ENCODE results near the gene DNM3. TPM values are rescaled to one million over a fixed set of nuclear protein-coding genes. Genes with fewer than 3 reads are reported as not detected.

Gene DNM3
- polyA plus RNA-seq, 1 of the 3 experiments (the other 2 are of a cell fraction) = 0.43 TPM

DNA sequence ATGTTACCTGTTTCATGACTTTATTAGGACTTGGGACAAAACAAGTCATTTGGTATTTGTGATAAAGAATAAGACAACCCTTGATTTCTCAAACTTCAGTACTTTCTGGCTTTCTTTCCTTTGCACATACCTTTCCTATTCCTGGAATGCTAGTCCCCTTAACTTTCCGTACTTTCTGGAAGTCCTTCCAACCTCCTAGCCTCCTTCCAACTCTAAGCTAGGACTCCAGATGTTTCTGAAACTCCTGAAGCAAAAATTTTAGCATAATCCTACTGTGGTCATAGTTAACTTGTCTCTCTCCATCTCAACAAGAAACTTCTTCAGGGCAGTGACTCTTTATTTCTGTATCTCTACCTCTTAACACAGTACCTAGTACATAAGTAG, 559.4 kb downstream of the DNM3 start:
- Histone ChIP-seq H4K20me1 (ENCODE audit: insufficient read depth) (no peaks in the 10 kb centered on the region), H3K9ac (no peak overlapping the region), H3K4me1 (ENCODE audit: control insufficient read depth in 1 of 2, insufficient read depth in 2 of 2, low read depth in 1 of 2, low read length in 1 of 2) (peaks cover 8 to 26% of the 10 kb centered on the region in 2 experiments), H3K4me2 (no peak overlapping the region), H3K27ac (ENCODE audit: low read depth in 2 of 2, low read length in 1 of 2) (no peak overlapping the region; a peak in 1 of 4 replicates), H2AFZ (ENCODE audit: low read depth) (no peak overlapping the region), H3K9me2 (no peaks in the 10 kb centered on the region), H3K36me3 (replicated peaks in 1 of 2; ENCODE audit: control insufficient read depth in 1 of 2, insufficient read depth in 2 of 2, low read length in 1 of 2) (peaks cover 0 to 5% of the 10 kb centered on the region in 2 experiments), H3K79me2 (ENCODE audit: insufficient read depth) (no peaks in the 10 kb centered on the region; the same call in 1 of the 2 replicates), H3K4me3 (ENCODE audit: low read depth in 2 of 2, low read length in 1 of 2) (no peak overlapping the region), H3F3A (replicated peaks; ENCODE audit: insufficient read depth) (peaks cover 19% of the 10 kb centered on the region), H3K9me3 (no peaks in the 10 kb centered on the region), H3K27me3 (ENCODE audit: insufficient read depth) (no peaks in the 10 kb centered on the region)
- TF ChIP-seq, protein P1, sequence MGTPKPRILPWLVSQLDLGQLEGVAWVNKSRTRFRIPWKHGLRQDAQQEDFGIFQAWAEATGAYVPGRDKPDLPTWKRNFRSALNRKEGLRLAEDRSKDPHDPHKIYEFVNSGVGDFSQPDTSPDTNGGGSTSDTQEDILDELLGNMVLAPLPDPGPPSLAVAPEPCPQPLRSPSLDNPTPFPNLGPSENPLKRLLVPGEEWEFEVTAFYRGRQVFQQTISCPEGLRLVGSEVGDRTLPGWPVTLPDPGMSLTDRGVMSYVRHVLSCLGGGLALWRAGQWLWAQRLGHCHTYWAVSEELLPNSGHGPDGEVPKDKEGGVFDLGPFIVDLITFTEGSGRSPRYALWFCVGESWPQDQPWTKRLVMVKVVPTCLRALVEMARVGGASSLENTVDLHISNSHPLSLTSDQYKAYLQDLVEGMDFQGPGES (IDR thresholded peaks at IDR 0.05; ENCODE audit: low read depth, low read length) = no peak
- no peak for TF ChIP-seq FOSL2 (IDR thresholded peaks at IDR 0.05; ENCODE audit: borderline replicate concordance, low read depth)
- no peak for TF ChIP-seq RCOR1 (IDR thresholded peaks at IDR 0.05; ENCODE audit: low read length)
- TF ChIP-seq, protein P2, sequence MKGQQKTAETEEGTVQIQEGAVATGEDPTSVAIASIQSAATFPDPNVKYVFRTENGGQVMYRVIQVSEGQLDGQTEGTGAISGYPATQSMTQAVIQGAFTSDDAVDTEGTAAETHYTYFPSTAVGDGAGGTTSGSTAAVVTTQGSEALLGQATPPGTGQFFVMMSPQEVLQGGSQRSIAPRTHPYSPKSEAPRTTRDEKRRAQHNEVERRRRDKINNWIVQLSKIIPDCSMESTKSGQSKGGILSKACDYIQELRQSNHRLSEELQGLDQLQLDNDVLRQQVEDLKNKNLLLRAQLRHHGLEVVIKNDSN (IDR thresholded peaks at IDR 0.05; ENCODE audit: borderline replicate concordance, low read depth) = no peak
- TF ChIP-seq SMC3 (IDR thresholded peaks at IDR 0.05; ENCODE audit: low read depth, low read length) = no peak
- TF ChIP-seq SIN3A (IDR thresholded peaks at IDR 0.05; ENCODE audit: borderline replicate concordance, low read depth, low read length) = no peak
- TF ChIP-seq FOXM1 (IDR thresholded peaks at IDR 0.05; ENCODE audit: low read depth) = no peak
- TF ChIP-seq TEAD4 (IDR thresholded peaks at IDR 0.05; ENCODE audit: borderline replicate concordance, insufficient read depth) = no peak
- no peak for TF ChIP-seq GABPA (IDR thresholded peaks at IDR 0.05; ENCODE audit: low read depth)
- no peak for TF ChIP-seq JUND (IDR thresholded peaks at IDR 0.05)
- TF ChIP-seq YY1 (IDR thresholded peaks at IDR 0.05; ENCODE audit: low read depth) = no peak
- no peak for TF ChIP-seq CHD2 (IDR thresholded peaks at IDR 0.05; ENCODE audit: low read length, partially characterized antibody)
- TF ChIP-seq TCF12 (IDR thresholded peaks at IDR 0.05) = no peak
- no peak for TF ChIP-seq MEF2A (IDR thresholded peaks at IDR 0.05; ENCODE audit: borderline replicate concordance, low read depth)
- TF ChIP-seq RFX5 (IDR thresholded peaks at IDR 0.05; ENCODE audit: low read length) = no peak
- TF ChIP-seq, protein P3, sequence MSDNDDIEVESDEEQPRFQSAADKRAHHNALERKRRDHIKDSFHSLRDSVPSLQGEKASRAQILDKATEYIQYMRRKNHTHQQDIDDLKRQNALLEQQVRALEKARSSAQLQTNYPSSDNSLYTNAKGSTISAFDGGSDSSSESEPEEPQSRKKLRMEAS (IDR thresholded peaks at IDR 0.05; ENCODE audit: low read depth) = no peak
- WGBS (ENCODE audit: low lambda C conversion rate) = 87% methylated on average over 1 of the region's 1 CpG
- DNase-seq = no peak
- ChIA-PET CTCF (interaction anchor here (0.7 to 3.8 kb wide), 9 partner anchors 15 to 416 kb away, joined by 3 to 42 read pairs (median 8); no protein-coding TSS in a partner anchor), POLR2A (no interaction called here)

DNA sequence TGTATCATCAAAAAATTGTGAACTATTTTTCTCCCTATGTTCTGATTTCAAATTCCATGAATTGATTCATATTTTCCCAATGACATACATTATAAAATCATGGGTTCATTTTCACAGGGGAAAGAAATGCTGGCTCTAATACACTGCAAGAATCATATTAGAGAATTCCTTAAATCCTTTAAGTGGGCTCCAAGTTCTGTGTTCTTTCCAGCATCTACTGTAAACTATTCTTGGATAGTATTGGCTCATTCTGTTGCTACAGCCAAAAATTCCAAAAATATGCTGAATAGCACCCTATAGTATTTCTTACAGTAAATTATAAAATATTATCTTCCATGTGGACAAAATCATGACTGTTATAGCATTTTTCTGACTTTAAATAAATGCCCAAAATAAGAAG, 560.2 kb downstream of the DNM3 start:
- H3K9me2 ChIP-seq = no peaks in the 10 kb centered on the region
- ChIA-PET CTCF (interaction anchor here (3.7 to 3.8 kb wide), 2 partner anchors 399 to 417 kb away, joined by 12 to 42 read pairs; no protein-coding TSS in a partner anchor), POLR2A (no interaction called here)
- H3K79me2 ChIP-seq (ENCODE audit: insufficient read depth) = no peaks in the 10 kb centered on the region; the same call in 1 of the 2 replicates
- no peak overlapping the region for H3K9ac ChIP-seq
- H3K27me3 ChIP-seq (ENCODE audit: insufficient read depth) = no peaks in the 10 kb centered on the region
- TF ChIP-seq TCF12 (IDR thresholded peaks at IDR 0.05) = no peak
- no peak overlapping the region for H3K4me3 ChIP-seq (ENCODE audit: low read depth in 2 of 2, low read length in 1 of 2)
- no peak overlapping the region for H3K4me2 ChIP-seq
- H3K36me3 ChIP-seq (replicated peaks in 1 of 2; ENCODE audit: control insufficient read depth in 1 of 2, insufficient read depth in 2 of 2, low read length in 1 of 2) = peaks cover 0 to 4% of the 10 kb centered on the region in 2 experiments
- DNase-seq = no peak
- H3K4me1 ChIP-seq (ENCODE audit: control insufficient read depth in 1 of 2, insufficient read depth in 2 of 2, low read depth in 1 of 2, low read length in 1 of 2) = peaks cover 8 to 26% of the 10 kb centered on the region in 2 experiments
- no peak overlapping the region for H2AFZ ChIP-seq (ENCODE audit: low read depth)
- H3K9me3 ChIP-seq = no peaks in the 10 kb centered on the region
- H4K20me1 ChIP-seq (ENCODE audit: insufficient read depth) = no peaks in the 10 kb centered on the region
- peaks cover 18% of the 10 kb centered on the region for H3F3A ChIP-seq (replicated peaks; ENCODE audit: insufficient read depth)
- H3K27ac ChIP-seq (ENCODE audit: low read depth in 2 of 2, low read length in 1 of 2) = no peak overlapping the region
